Ascending aorta (tissue), 2 donors: Measurements from ENCODE around the gene TEX264. TPM values are rescaled to one million over a fixed set of nuclear protein-coding genes. Genes with fewer than 3 reads are reported as not detected.
"Not testable (repeated sequence)": the region's sequence is repeated elsewhere in the genome, so short reads cannot be mapped to it uniquely, and the experiment has no call there.

ENCODE experiments used
- DNase-seq, 2 donors: peaks; one replicate each; pipeline ENCODE4 v3.0.0-alpha.2; 2019; ENCODE audit warnings: low spot score in 2 of 2
- H3K27ac ChIP-seq, 2 donors: fragments of 200-600 bp; sonication (generic); one replicate each; pipeline ENCODE4 v1.5.1; 2016 to 2017; ENCODE audit warnings: mild to moderate bottlenecking in 1 of 2
- H3K27me3 ChIP-seq: fragments of 200-600 bp; sonication (generic); one replicate; pipeline ENCODE4 v1.5.1; 2017
- H3K36me3 ChIP-seq, 2 donors: fragments of 200-600 bp; sonication (generic); one replicate each; pipeline ENCODE4 v1.5.1; 2016
- H3K4me1 ChIP-seq, 2 donors: fragments of 200-600 bp; sonication (generic); one replicate each; pipeline ENCODE4 v1.5.1; 2016 to 2017; ENCODE audit warnings: mild to moderate bottlenecking in 1 of 2
- H3K4me3 ChIP-seq, 2 donors: fragments of 200-600 bp; sonication (generic); one replicate each; pipeline ENCODE4 v1.5.1; 2016 to 2017; ENCODE audit warnings: mild to moderate bottlenecking in 1 of 2
- H3K9me3 ChIP-seq, 2 donors: fragments of 200-600 bp; sonication (generic); one replicate each; pipeline ENCODE4 v1.5.1; 2016
- CTCF ChIP-seq, 3 experiments: fragments of 200-600 bp in 2 of 3; fragments of 450-650 bp in 1 of 3; sonication (generic) in 2 of 3; IDR thresholded peaks; one replicate each; pipeline ENCODE4 v1.5.1; 2016 to 2019; ENCODE audit warnings: antibody characterized with exemption in 3 of 3, mild to moderate bottlenecking in 1 of 3, moderate library complexity in 1 of 3
- intact Hi-C: fragments of 100-400 bp; cut with DNase I; formaldehyde crosslinking; loops from one replicate; pipeline ENCODE4 v1.15.1; 2023
- total RNA-seq: library from RNA; depleted of rRNA; stranded (reverse); fragments of >200 nt; gene quantifications from one replicate; pipeline ENCODE4 v1.1.0, GENCODE V29; 2016

The TEX264 gene
- total RNA-seq, 1 donor from 2014 or later: 69.1 TPM

GRCh38 chr3:51637941-51638471, 33.0 kb upstream of the TEX264 start:
- Histone ChIP-seq H3K9me3 (no peaks in the 10 kb centered on the region), H3K27ac (no peak overlapping the region), H3K27me3 (no peaks in the 10 kb centered on the region), H3K4me1 (no peaks in the 10 kb centered on the region), H3K4me3 (no peak overlapping the region), H3K36me3 (peaks cover 83 to 91% of the 10 kb centered on the region in 2 donors)
- peak in 1 of 3 experiments; percentile 22 for TF ChIP-seq CTCF (IDR thresholded peaks at IDR 0.05)
- no peak for DNase-seq
- intact Hi-C loops: no loop called here

- no peak overlapping the region for H3K27ac ChIP-seq
- intact Hi-C loops: no loop called here
- no peak overlapping the region for H3K4me3 ChIP-seq
- no peak for TF ChIP-seq CTCF (IDR thresholded peaks at IDR 0.05)
- H3K9me3 ChIP-seq: no peaks in the 10 kb centered on the region
- H3K4me1 ChIP-seq: no peaks in the 10 kb centered on the region
- peaks cover 96 to 100% of the 10 kb centered on the region in 2 donors for H3K36me3 ChIP-seq
- H3K27me3 ChIP-seq: no peaks in the 10 kb centered on the region
- DNase-seq: no peak
These were observed 28.6 kb upstream of the TEX264 start for GRCh38 chr3:51642462-51642861.

- Histone ChIP-seq H3K36me3 (peaks cover 75 to 79% of the 10 kb centered on the region in 2 donors), H3K27ac (no peak overlapping the region), H3K9me3 (no peaks in the 10 kb centered on the region), H3K4me3 (no peak overlapping the region), H3K4me1 (no peaks in the 10 kb centered on the region), H3K27me3 (no peaks in the 10 kb centered on the region)
- intact Hi-C loops: no loop called here
- no peak for TF ChIP-seq CTCF (IDR thresholded peaks at IDR 0.05)
- DNase-seq: no peak
These were observed 25.0 kb upstream of the TEX264 start for GRCh38 chr3:51646091-51646490.

GRCh38 chr3:51652103-51652502, 18.9 kb upstream of the TEX264 start:
- peaks cover 29 to 35% of the 10 kb centered on the region in 2 donors for H3K36me3 ChIP-seq
- H3K4me3 ChIP-seq, intact Hi-C loops, DNase-seq, H3K27me3 ChIP-seq, H3K4me1 ChIP-seq, H3K27ac ChIP-seq, H3K9me3 ChIP-seq: not testable (repeated sequence)

- intact Hi-C loops, DNase-seq, H3K27me3 ChIP-seq, H3K27ac ChIP-seq, H3K4me1 ChIP-seq, H3K9me3 ChIP-seq, H3K4me3 ChIP-seq: not testable (repeated sequence)
- H3K36me3 ChIP-seq: peaks cover 27 to 30% of the 10 kb centered on the region in 2 donors
These were observed 17.6 kb upstream of the TEX264 start for GRCh38 chr3:51653409-51653808.

GRCh38 chr3:51657234-51657633, 13.8 kb upstream of the TEX264 start:
- intact Hi-C loops: no loop called here

More at GRCh38 chr3:51657234-51657633, 13.8 kb upstream of the TEX264 start:
- Histone ChIP-seq H3K36me3 (peaks cover 39 to 56% of the 10 kb centered on the region in 2 donors), H3K27me3 (no peaks in the 10 kb centered on the region), H3K4me3 (no peak overlapping the region), H3K4me1 (no peaks in the 10 kb centered on the region), H3K9me3 (no peaks in the 10 kb centered on the region), H3K27ac (no peak overlapping the region)
- DNase-seq: no peak
- TF ChIP-seq CTCF (IDR thresholded peaks at IDR 0.05): no peak
